K562 (cell line): Measurements from ENCODE around the gene FDPS.

Source experiments
- EZH2 ChIP-seq: IDR thresholded peaks from 2 replicates; pipeline ENCODE4 v1.6.1; 2012; ENCODE audit warnings: low read depth, mild to moderate bottlenecking, inconsistent platforms, low read length, borderline replicate concordance
- HOMEZ ChIP-seq: fragments of 250-450 bp; sonication (Bioruptor Pico); IDR thresholded peaks from 2 replicates; pipeline ENCODE4 v1.4.0; 2020; ENCODE audit warnings: mild to moderate bottlenecking, moderate library complexity
- NR1H2 ChIP-seq: sonication (generic); formaldehyde crosslinking; IDR thresholded peaks from 2 replicates; pipeline ENCODE4 v1.4.0; 2020; ENCODE audit warnings: mild to moderate bottlenecking, missing genetic modification reagents
- NR2C1 ChIP-seq, 2 experiments: fragments of 450-650 bp; IDR thresholded peaks; 2 replicates each; pipeline ENCODE4 v1.6.1; 2017; ENCODE audit warnings: mild to moderate bottlenecking in 2 of 2, antibody characterized with exemption in 1 of 2, inconsistent platforms in 1 of 2, missing compliant biosample characterization in 1 of 2, missing genetic modification characterization in 1 of 2

DNA sequence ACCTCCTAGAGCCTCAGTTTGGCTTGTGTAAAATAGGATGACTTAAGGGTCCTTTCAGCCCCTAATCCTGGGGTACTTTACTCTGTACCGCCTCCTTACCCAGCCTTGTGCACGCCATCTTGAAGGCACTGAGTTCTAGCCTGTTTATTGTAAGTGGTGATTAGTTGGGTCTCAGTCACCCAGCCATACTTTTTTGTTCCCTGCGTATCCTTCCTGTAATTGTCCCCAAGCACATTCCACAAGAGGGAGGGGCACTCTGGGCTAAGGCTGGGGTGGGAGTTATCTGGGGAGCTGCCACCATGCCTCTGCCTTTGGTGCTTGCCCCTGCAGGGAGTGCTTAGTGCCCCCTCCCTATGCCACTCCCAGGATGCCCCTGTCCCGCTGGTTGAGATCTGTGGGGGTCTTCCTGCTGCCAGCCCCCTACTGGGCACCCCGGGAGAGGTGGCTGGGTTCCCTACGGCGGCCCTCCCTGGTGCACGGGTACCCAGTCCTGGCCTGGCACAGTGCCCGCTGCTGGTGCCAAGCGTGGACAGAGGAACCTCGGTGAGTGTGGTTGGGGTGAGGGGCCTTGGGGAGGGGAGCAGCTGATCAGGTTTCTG is 856 bp downstream of the FDPS start:
- no peak for TF ChIP-seq NR2C1 (IDR thresholded peaks at IDR 0.05)
- TF ChIP-seq NR2C1 (tag; IDR thresholded peaks at IDR 0.05): no peak
- TF ChIP-seq NR1H2 (CRISPR knock-in tag): no peak
- no peak for TF ChIP-seq HOMEZ (CRISPR knock-in tag)
- TF ChIP-seq EZH2: no peak
